Adipose tissue (tissue), 3 donors: ENCODE results near the gene TTC21A. TPM values are rescaled to one million over a fixed set of nuclear protein-coding genes. Genes with fewer than 3 reads are reported as not detected.

Experiments
- H3K27ac ChIP-seq: one replicate; pipeline ENCODE4 v1.5.1; 2013; ENCODE audit warnings: low read depth, low read length
- WGBS, 3 donors: extraction: QIAGEN DNeasy Blood & Tissue Kit; methylation state at CpG; one replicate each; pipeline ENCODE4 v1.1.7; 2013; 5-methylcytosine and 5-hydroxymethylcytosine counted together
- polyA plus RNA-seq, 3 donors: library from polyadenylated mRNA; stranded (reverse); fragments of 200-250 nt; gene quantifications; one replicate each; pipeline ENCODE4 v1.2.3, GENCODE V29; 2013
- donor health status: healthy with polysubstance abuse.
- donor health status: Bipolar disorder and iron deficiency.
- donor health status: healthy.

TTC21A gene
- polyA plus RNA-seq, 3 donors: 2.1 to 5.4 (median 2.7) TPM

- 79 to 87% (median 79%) methylated on average over 12 of the region's 12 CpGs for WGBS, 3 donors
- no peak overlapping the region for H3K27ac ChIP-seq
Measured at GRCh38 chr3:39184081-39184967, 76.8 kb downstream of the TTC21A start.

DNA sequence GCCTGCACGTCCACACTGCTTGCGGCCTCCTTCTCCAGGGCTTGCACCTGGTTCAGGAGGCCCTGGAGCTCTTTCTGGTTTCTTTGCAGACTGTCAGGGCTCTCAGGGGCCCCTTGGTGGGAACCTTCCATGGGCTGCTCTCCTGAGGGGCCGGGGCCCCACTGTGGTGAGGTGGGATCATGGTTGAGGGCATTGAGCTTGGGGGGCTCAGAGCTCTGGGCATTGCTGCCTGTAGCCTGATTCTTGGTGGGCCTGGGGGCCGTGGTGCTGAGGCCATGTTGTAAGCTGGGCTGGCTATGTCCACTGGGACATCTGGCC lies 77.4 kb downstream of the TTC21A start:
- WGBS, 3 donors: 91 to 96% (median 92%) methylated on average over 4 of the region's 4 CpGs
- no peak overlapping the region for H3K27ac ChIP-seq

DNA sequence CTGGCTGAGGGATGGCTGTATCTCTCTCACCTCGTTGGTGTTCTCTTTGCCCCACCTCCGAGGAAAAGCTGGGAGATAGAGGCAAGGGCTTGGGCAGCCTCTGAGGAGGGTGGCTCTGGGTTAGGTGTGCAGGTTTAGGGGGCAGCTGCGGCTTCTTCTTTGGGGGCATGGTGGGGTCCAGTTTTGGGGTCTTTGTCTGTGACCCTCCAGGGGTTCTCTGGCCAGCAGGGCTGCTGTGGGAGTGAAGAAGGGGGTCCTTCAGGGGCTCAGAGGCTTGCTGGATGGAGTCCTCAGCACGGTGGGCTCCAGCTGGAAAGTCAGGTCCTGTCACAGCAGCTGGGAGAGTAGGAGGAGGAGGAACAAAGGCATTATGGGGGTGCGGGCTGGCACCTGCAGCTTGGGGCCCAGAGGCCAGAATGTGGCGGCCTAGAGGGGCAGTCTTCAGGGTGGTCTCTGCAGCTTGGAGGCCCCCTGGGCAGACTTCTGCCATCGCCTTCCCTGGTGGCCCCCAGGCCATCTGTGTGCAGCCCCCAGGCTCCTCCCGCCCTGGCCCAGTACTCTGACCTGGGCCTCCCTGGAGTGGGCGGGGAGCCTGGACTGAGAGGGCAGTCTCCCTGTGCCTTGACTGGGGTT lies 78.0 kb downstream of the TTC21A start:
- WGBS, 3 donors: 90 to 97% (median 95%) methylated on average over 9 of the region's 9 CpGs
- H3K27ac ChIP-seq: no peak overlapping the region

- 86 to 94% (median 89%) methylated on average over 14 of the region's 14 CpGs for WGBS, 3 donors
- no peak overlapping the region for H3K27ac ChIP-seq
Measured at GRCh38 chr3:39185959-39186691, 78.6 kb downstream of the TTC21A start.

DNA sequence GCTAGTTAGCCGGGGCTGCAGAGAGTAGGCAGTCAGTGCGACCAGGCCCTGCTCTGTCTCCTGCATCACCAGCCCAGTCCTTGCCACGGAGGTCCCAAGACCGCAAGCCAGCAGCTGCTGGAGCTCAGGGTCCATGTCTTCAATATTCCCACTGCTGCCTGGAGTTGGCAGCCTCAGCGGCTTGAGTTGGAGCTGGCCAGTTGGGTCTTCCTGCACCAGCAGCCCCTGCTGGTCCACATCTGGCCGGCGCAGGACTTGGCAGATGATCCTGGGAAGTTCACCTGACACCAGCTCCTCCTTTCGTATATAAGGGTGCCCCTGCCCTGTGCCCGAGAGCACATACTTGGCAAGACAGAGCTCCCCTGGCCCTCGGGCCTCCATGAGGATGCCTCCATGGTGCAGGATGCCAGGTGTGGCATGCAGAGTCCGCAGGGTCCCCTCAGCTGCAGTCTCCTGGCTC lies 79.2 kb downstream of the TTC21A start:
- WGBS, 3 donors: 90 to 92% (median 91%) methylated on average over 11 of the region's 11 CpGs
- H3K27ac ChIP-seq: no peak overlapping the region

- no peak overlapping the region for H3K27ac ChIP-seq
- WGBS, 3 donors: 90 to 94% (median 92%) methylated on average over 23 of the region's 23 CpGs
Measured at GRCh38 chr3:39187372-39188155, 80.1 kb downstream of the TTC21A start.

Other genes starting within 250 kb of the TTC21A start
- under 1 TPM; 0.07 to 0.22 (median 0.21) TPM for gene SCN11A, start 55.7 kb upstream of the TTC21A start, polyA plus RNA-seq
- gene WDR48, start 55.7 kb upstream of the TTC21A start, polyA plus RNA-seq: 10 to 100 TPM; 10.3 to 15.0 (median 11.3) TPM
- 10 to 100 TPM; 29.4 to 40.1 (median 34.4) TPM for gene GORASP1, start 53 bp upstream of the TTC21A start, polyA plus RNA-seq
- 100 to 1,000 TPM in 1 of 3 donors, 10 to 100 TPM in 2; 23.7 to 178 (median 93.9) TPM for gene CSRNP1, start 45.9 kb downstream of the TTC21A start, polyA plus RNA-seq
- under 1 TPM; 0.37 to 0.67 (median 0.51) TPM for gene XIRP1, start 84.9 kb downstream of the TTC21A start, polyA plus RNA-seq
- gene CX3CR1, start 172.4 kb downstream of the TTC21A start, polyA plus RNA-seq: under 1 TPM; 0.24 to 0.45 (median 0.34) TPM
- not detected for gene CCR8, start 222.0 kb downstream of the TTC21A start, polyA plus RNA-seq